Superior temporal gyrus (tissue), 1 donor: ENCODE results near the gene TARBP2.
"Not testable (repeated sequence)": the region's sequence is repeated elsewhere in the genome, so short reads cannot be mapped to it uniquely, and the experiment has no call there.

ENCODE experiments used
- DNase-seq: peaks from one replicate; pipeline ENCODE4 v3.0.0-alpha.2; 2016; ENCODE audit errors: extremely low spot score

TARBP2 gene

DNA sequence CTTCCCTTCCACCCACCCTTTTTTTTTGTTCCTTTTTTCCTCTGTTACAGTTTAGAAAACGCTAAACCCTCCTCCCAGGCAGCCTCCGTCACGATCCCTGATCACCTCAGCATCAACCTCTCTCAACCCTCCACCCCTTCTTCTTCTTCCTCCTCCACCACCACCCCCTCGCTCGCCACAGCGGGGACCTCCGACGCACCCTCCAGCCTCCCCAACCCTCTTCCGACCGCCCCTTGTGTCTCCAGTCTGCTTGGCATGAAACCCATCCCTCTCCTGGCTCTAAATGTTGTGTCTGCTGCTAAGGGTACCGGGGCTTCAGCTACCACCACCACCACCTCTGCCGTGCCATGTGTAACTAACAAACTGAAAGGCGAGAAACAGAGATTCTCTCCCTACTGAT lies 26.3 kb upstream of the TARBP2 start:
- DNase-seq = no peak

GRCh38 chr12:53476769-53477209 lies 24.3 kb upstream of the TARBP2 start:
- no peak for DNase-seq

DNA sequence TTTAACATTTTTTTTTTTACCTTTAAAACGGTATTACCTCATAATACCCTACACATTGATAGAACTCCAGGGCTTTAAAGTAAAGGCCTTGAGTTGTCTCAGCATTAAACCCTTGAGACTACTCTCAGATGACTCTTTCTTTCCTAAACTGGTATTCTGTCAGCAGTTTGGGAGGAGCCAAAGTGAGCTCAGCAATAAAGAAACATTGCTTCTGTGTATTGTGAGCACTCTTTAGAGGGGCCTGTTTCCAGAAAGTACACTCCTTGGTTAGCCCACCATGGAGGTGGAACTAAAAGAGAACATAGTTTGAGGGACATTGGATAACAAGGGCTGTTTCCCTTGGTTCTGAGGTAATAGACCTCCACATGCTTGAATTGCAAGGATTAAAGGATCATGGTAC lies 22.2 kb upstream of the TARBP2 start:
- DNase-seq = no peak

GRCh38 chr12:53479331-53479730 lies 21.8 kb upstream of the TARBP2 start:
- DNase-seq = no peak

GRCh38 chr12:53480491-53481442 lies 20.3 kb upstream of the TARBP2 start:
- DNase-seq = no peak

GRCh38 chr12:53481458-53481857 lies 19.6 kb upstream of the TARBP2 start:
- not testable (repeated sequence) for DNase-seq

- no peak for DNase-seq
Measured at GRCh38 chr12:53481939-53482586, 19.0 kb upstream of the TARBP2 start.

DNA sequence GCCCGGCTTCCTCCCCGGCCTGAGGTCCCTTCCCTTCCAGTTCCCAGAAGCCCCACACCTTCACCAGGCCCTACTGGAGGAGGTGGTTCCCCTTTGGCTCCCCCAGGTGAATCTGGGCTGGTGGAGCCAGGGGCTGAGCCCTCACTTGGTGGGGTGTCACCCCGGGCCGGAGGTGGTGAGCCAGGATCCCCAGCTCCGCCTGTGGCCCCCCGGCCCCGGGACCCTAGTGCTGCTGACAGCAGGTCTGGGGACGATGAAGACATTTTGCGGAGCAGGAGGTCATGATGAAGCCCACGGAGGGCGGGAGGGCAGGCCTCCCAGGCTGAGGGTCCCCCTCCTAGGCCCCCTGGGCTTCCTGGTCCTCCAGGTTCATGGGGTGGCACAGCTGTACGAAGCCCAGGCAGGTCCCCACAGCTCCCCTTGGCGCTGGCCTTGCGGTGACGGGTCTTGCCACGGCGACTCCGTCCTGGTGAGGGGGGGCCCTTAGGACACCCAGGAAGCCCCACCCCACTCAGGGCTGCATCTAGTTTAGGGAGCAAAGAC lies 18.4 kb upstream of the TARBP2 start:
- no peak for DNase-seq

GRCh38 chr12:53483225-53483978 lies 17.7 kb upstream of the TARBP2 start:
- DNase-seq = no peak

GRCh38 chr12:53483979-53484377 lies 17.1 kb upstream of the TARBP2 start:
- DNase-seq = no peak

DNA sequence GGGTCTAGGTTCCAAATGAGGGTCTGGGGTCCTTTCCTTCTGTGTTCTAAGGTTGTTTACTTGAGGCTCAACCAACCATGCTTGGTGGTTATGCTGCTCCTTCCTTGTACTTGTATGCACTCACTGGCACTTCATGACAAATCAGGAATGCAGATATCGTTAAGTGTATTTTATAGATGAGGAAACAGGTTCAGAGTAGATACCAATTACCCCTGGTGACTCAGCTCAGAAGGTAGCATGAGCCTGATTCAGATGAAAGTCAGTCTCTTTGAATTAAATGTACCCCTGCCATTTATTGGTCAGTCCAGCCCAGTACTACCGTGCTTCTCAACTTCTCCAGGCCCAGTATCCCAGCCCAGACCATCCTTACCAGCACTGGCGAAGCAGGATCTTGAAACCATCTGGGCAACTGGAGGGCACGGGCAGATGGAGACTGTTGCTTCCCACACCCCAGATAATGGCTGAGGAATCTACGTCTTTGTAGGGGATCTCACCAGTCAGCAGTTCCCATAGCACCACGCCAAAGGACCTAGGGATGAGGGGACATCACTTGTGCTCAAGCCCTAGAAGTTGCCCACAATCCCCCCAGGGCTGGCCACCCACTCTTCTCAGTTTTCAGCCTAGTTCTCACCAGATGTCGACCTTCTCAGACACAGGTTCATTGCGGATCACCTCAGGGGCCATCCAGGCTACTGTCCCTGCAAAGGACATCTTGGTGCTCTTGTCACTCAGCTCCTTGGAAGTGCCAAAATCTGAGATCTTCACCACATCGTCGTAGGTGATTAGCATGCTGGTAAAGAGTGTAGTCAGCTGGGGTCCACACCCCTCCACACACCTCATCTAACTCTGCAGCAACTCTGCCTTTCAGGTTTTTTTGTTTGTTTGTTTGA lies 16.2 kb upstream of the TARBP2 start:
- DNase-seq = no peak

GRCh38 chr12:53485955-53486735 lies 14.9 kb upstream of the TARBP2 start:
- DNase-seq = no peak

DNA sequence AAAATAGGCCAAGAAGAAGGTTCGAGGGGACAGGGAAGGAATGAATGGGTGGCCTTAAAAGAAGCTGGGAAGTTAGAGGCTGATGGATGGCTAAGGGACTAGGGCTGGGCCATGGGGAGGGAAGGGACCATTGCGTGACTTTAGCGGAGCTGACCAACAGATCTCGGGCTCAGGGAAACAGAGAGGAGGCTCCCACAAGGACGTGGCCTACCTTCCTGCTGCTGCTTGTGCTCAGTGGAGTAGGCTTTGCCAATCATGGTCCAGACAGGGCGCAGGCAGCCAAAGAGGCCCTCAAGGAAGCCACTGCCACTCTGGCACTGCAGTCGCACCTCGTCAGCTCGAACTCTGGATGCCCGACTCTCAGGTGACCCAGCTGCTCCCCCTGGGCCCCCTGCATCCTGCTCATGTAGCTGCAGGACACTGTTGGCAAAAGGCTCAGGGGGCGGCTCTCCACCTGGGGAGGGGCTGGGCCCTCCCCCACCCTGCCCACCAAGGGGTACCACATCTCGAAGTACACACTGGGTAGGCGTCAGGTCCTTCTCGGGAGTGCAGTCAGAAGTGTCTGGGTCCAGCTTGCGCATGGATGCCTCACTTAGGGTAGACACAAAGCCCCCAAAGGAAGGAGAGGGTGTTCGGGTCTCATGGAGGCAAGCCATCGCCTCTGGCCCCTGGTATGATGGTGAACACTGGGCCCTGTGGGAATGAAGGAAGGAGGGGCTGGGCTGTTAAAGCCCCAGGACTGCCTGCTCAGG lies 14.2 kb upstream of the TARBP2 start:
- DNase-seq = no peak

GRCh38 chr12:53489242-53489864 lies 11.7 kb upstream of the TARBP2 start:
- DNase-seq = no peak

DNA sequence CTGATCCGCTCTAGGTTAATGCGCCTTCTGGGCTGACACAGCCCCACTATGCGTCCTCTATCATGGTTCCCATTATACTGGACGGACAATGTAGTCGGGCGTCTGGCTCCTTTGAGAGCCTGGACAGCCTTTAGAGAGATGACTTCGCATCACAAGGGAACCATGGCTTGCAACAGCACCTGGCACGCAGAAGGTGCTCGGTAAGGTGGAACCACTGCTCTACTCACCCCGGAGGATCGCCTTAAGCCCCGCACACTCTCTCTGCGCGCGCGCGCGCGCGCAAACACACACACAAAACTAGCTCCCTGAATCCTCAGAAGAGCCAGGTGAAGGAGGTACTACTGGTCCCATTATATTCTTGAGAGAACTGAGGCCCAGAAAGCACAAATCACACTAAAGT lies 8.9 kb upstream of the TARBP2 start:
- DNase-seq = no peak

- peak; percentile 95 for DNase-seq
Measured at GRCh38 chr12:53492830-53493609, 8.1 kb upstream of the TARBP2 start.

- no peak for DNase-seq
Measured at GRCh38 chr12:53493610-53494391, 7.3 kb upstream of the TARBP2 start.
